Mononuclear cell (primary cell): ENCODE measurements around the gene ATP8A2. TPM values are rescaled to one million over a fixed set of nuclear protein-coding genes. Genes with fewer than 3 reads are reported as not detected.

Experiments
- H3K27me3 ChIP-seq: 2 replicates; pipeline ENCODE4 v1.6.0; 2011; ENCODE audit warnings: low read length, control low read depth; ENCODE audit not compliant: insufficient read depth
- H3K4me1 ChIP-seq: 2 replicates; pipeline ENCODE4 v1.5.1; 2011; ENCODE audit warnings: mild to moderate bottlenecking, low read length, control low read depth; ENCODE audit not compliant: insufficient read depth
- H3K4me3 ChIP-seq: 2 replicates; pipeline ENCODE4 v1.5.1; 2011; ENCODE audit warnings: mild to moderate bottlenecking, low read length, moderate library complexity
- H3K9me3 ChIP-seq: 2 replicates; pipeline ENCODE4 v1.5.1; 2011; ENCODE audit warnings: low read depth, mild to moderate bottlenecking, control low read depth, low read length
- total RNA-seq: library from RNA; depleted of rRNA; stranded (reverse); fragments of >200 nt; gene quantifications from one replicate; pipeline ENCODE4 v1.2.3, GENCODE V29; 2012

The ATP8A2 gene
- total RNA-seq, 1 donor = 0.21 TPM

DNA sequence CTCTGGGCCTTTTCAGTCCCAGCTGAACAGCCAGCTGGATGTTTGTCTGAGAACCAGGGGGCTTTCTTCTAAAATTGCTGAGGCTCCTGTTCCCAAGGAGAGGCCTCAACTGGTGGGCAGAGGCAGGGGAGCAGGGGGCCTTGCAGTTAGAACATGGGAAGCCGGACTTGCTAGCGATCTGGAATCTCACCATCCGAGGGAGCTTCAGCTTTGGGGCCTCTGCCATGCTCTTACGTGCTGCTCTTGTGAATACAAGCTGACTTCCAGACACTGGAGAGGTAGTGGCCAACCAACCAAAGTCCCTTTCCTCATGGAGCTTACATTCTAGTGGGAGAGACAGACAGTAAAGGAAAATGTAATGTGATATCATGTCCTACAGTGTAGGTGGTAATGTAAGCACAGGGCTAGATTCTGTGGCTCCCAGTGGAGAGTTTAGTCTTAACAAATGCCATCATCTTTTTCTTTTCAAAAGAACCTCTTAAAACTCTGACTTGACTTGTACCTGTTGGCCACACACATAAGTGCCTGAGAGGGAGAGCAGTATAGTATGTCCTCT lies 657.9 kb downstream of the ATP8A2 start:
- H3K9me3 ChIP-seq = no peaks in the 10 kb centered on the region
- H3K27me3 ChIP-seq = no peaks in the 10 kb centered on the region
- H3K4me1 ChIP-seq = no peaks in the 10 kb centered on the region
- no peak overlapping the region for H3K4me3 ChIP-seq

DNA sequence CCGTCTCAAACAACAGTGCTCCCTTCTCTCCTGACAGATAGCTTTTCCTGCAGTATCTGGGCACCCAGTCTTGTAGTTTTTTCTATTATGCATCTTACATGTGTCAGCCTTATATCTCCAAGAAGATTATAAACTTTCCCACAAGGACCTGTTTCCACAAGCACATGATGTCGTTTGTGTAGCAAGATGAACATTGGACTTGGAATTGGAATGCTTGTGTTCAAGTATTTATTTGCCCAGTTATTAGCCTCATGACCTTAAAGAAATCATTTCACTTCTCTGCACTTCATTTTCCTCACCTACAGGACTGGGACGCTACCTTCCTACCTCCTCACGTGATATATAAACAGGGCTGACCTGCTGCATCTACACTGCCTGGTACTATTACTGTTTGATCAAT lies 658.6 kb downstream of the ATP8A2 start:
- H3K4me3 ChIP-seq = no peak overlapping the region
- no peaks in the 10 kb centered on the region for H3K9me3 ChIP-seq
- H3K27me3 ChIP-seq = no peaks in the 10 kb centered on the region

GRCh38 chr13:26034018-26034417 lies 662.2 kb downstream of the ATP8A2 start:
- Histone ChIP-seq H3K4me1 (no peaks in the 10 kb centered on the region), H3K4me3 (no peak overlapping the region), H3K27me3 (no peaks in the 10 kb centered on the region), H3K9me3 (no peaks in the 10 kb centered on the region)

More for the DNA sequence above, 658.6 kb downstream of the ATP8A2 start:
- H3K4me1 ChIP-seq = no peaks in the 10 kb centered on the region

DNA sequence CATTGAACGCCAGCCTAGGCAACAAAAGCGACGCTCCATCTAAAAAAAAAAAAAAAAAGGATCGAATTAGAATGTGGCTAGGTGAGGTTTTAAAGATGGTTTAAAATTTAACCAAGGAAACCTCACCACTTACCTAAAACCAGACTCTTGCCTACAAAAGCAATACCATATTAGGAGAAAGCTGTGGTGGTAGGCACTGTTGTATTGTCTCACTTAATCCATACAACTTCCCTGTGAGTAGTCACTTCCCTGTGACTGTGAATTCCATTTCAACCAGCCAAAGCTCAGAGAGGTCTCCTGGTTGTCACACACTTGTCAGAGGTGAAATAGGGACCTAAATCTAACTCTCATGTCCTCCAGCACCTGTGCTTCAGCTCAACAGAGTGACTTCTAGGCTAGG lies 664.6 kb downstream of the ATP8A2 start:
- no peaks in the 10 kb centered on the region for H3K9me3 ChIP-seq
- no peak overlapping the region for H3K4me3 ChIP-seq
- H3K4me1 ChIP-seq = no peaks in the 10 kb centered on the region
- no peaks in the 10 kb centered on the region for H3K27me3 ChIP-seq

DNA sequence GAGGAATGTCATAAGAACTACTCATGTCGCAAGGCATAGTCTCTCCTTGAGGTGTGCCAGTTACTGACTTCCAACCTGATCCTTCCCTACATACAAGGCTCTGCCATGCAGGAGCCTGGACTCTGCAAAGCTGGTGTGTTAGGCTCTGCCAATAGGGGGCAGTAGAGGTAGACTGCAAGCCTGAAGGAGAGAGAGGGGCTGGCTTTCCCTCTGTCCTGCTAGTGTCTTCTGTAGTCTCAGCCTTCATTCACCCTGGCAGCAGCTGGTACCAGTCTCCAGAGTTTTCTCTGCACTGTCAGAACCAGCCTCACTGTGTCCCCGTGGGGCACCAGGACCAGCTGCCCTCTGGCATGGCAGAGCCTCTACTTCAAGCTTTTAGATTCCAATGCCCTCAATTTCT lies 665.5 kb downstream of the ATP8A2 start:
- no peaks in the 10 kb centered on the region for H3K4me1 ChIP-seq
- H3K27me3 ChIP-seq = no peaks in the 10 kb centered on the region

DNA sequence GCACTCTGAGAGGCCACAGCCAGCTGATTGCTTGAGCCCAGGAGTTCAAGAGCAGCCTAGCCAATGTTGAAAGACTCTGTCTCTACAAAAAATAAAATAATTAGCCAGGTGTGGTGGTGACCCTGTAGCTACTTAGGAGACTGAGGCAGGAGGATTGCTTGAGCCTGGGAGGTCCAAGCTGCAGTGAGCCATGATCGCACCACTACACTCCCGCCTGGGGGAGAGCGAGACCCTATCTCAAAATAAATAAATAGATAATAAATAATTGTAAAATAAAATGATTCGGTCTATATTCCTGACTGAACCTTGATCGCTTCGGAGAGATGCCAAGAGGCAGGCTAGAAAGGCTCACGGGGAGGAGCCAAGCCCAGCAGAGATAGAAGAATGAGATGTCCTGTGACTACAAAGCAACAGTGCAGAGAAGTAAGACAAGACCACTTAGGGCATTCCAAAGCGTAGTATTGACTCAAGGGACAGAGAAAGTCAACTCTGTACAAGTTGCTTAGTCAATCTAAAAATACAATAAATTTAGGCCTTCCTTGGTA lies 667.2 kb downstream of the ATP8A2 start:
- no peaks in the 10 kb centered on the region for H3K27me3 ChIP-seq
- H3K4me1 ChIP-seq = no peaks in the 10 kb centered on the region
- H3K9me3 ChIP-seq = no peaks in the 10 kb centered on the region
- H3K4me3 ChIP-seq = no peak overlapping the region

More for the DNA sequence above, 665.5 kb downstream of the ATP8A2 start:
- Histone ChIP-seq H3K4me3 (no peak overlapping the region), H3K9me3 (no peaks in the 10 kb centered on the region)

GRCh38 chr13:26041444-26041843 lies 669.7 kb downstream of the ATP8A2 start:
- no peak overlapping the region for H3K4me3 ChIP-seq
- H3K4me1 ChIP-seq = no peaks in the 10 kb centered on the region
- no peaks in the 10 kb centered on the region for H3K9me3 ChIP-seq
- no peaks in the 10 kb centered on the region for H3K27me3 ChIP-seq

GRCh38 chr13:26042785-26043184 lies 671.0 kb downstream of the ATP8A2 start:
- Histone ChIP-seq H3K4me3 (no peak overlapping the region), H3K9me3 (no peaks in the 10 kb centered on the region), H3K4me1 (no peaks in the 10 kb centered on the region), H3K27me3 (no peaks in the 10 kb centered on the region)

GRCh38 chr13:26045142-26045541 lies 673.4 kb downstream of the ATP8A2 start:
- Histone ChIP-seq H3K27me3 (peaks cover 21% of the 10 kb centered on the region), H3K9me3 (no peaks in the 10 kb centered on the region)

DNA sequence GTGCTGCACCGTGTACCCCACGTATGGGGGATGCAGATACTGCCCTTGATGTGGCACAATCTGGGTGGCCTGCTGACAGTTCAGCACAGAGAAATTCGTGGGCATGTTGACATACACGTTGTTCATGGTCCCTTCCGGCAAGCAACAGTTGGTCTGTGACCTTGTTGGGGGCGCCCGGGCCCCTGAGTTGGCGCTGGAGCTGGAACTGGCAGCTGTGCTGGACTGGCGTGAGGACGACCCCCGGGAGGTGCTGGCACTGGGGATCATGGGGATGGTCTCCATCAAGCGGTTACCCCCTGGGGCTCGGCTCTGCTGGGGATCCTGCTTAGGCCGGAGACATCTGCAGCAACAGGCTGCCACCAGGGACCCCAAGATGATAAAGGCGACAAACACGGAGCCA lies 674.9 kb downstream of the ATP8A2 start:
- no peaks in the 10 kb centered on the region for H3K9me3 ChIP-seq
- peaks cover 34% of the 10 kb centered on the region for H3K27me3 ChIP-seq
- peaks cover 4% of the 10 kb centered on the region for H3K4me1 ChIP-seq
- H3K4me3 ChIP-seq = no peak overlapping the region

More at GRCh38 chr13:26045142-26045541, 673.4 kb downstream of the ATP8A2 start:
- H3K4me3 ChIP-seq = no peak overlapping the region
- H3K4me1 ChIP-seq = no peaks in the 10 kb centered on the region

- peaks cover 4% of the 10 kb centered on the region for H3K4me1 ChIP-seq
- H3K9me3 ChIP-seq = no peaks in the 10 kb centered on the region
- H3K4me3 ChIP-seq = no peak overlapping the region
- peaks cover 36% of the 10 kb centered on the region for H3K27me3 ChIP-seq
These were observed 675.3 kb downstream of the ATP8A2 start for GRCh38 chr13:26047040-26047439.

DNA sequence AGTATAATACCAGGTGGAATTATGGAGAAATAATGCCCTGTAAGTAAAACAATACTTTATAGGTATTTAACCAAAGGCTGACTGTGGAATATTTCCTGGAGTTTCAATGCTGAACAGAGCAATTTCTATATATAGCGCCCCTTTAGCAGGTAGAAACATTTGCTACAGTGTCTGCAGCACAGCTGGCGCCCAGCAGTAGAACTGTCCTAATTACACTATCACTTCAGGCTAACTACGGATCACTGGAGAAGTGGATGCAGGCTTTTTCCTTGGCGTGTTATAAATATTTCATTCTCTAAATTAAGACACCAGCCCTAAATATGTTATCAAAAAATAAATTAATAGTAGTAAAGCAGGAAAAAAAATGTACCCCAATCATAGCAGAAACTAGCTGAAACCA lies 677.0 kb downstream of the ATP8A2 start:
- Histone ChIP-seq H3K27me3 (peaks cover 52% of the 10 kb centered on the region), H3K4me3 (no peak overlapping the region), H3K4me1 (peaks cover 4% of the 10 kb centered on the region), H3K9me3 (no peaks in the 10 kb centered on the region)

GRCh38 chr13:26050568-26051230 lies 678.9 kb downstream of the ATP8A2 start:
- no peaks in the 10 kb centered on the region for H3K9me3 ChIP-seq
- H3K4me3 ChIP-seq = no peak overlapping the region
- H3K27me3 ChIP-seq = peaks cover 59% of the 10 kb centered on the region
- H3K4me1 ChIP-seq = peaks cover 4% of the 10 kb centered on the region

GRCh38 chr13:26051231-26051656 lies 679.5 kb downstream of the ATP8A2 start:
- Histone ChIP-seq H3K27me3 (peaks cover 59% of the 10 kb centered on the region), H3K4me3 (no peak overlapping the region), H3K9me3 (no peaks in the 10 kb centered on the region), H3K4me1 (peaks cover 4% of the 10 kb centered on the region)

- H3K4me3 ChIP-seq = no peak within 1 kb of the TSS
- peaks cover 4% of the 10 kb centered on the region for H3K4me1 ChIP-seq
- H3K9me3 ChIP-seq = no peaks in the 10 kb centered on the region
- H3K27me3 ChIP-seq = peaks cover 59% of the 10 kb centered on the region
These were observed 680.0 kb downstream of the ATP8A2 start, which contains the start of gene SHISA2 for GRCh38 chr13:26051657-26052311. SHISA2 (minus strand) TSS chr13:26052016; CDS start chr13:26050975, 1,041 bp downstream.
